HG02981 (cell line): ENCODE measurements around the gene TAGLN2.

Experiments
- ATAC-seq: cut with Tn5 transposase; IDR thresholded peaks from one replicate; pipeline ENCODE4 v1.9.1; 2021; ENCODE audit warnings: mild to moderate bottlenecking, moderate library complexity; ENCODE audit not compliant: unreplicated experiment

Gene TAGLN2

DNA sequence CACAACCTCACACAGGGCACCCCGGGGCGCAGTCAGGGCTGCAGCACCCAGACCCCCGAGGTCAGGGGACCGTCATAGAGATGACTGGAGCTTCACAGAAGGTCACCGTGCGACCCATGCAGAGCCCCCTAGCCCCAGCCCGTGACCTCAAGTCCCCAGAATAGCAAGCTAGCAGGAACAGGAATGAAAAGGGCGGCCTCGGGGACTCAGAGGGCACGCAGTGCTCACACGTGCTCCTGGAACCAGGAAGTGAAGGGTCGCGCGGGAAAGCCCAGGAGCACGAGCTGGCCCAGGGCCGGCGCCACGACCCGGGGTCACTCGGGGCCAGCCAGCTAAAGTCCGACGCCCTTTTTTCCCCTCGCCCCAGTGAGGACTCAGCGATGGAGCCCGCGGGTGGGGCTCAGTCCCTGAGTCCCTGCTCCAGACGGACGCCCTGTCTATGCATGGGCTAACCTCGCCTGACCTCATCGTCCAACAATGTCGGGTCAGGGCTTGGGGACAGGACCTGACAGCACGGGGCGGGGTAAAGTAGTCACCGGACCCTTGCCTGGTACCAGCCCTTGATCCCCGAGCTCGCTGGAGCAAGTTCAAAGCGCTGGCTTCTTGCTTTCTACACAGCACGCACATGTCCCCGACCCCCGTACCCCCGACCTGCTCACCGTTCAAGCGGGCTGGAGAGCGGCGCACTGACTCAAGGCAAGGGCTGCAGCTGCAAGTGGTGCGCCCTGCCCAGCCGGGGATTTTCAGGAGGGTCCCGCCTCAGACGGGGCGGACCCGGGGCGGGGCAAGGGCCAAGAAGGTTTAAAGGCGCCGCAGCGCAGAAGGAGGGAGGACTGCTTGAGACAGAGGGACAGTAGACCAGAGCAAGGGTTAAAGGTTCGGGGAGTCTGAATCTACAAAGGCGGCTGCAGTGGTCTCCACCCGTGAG is at the start of gene TAGLN2:
TAGLN2 (minus strand) TSS at position 717 of the 928 bp plus-strand sequence. CDS start 4,998 bp downstream, outside the sequence.
- ATAC-seq: peak; percentile 50

DNA sequence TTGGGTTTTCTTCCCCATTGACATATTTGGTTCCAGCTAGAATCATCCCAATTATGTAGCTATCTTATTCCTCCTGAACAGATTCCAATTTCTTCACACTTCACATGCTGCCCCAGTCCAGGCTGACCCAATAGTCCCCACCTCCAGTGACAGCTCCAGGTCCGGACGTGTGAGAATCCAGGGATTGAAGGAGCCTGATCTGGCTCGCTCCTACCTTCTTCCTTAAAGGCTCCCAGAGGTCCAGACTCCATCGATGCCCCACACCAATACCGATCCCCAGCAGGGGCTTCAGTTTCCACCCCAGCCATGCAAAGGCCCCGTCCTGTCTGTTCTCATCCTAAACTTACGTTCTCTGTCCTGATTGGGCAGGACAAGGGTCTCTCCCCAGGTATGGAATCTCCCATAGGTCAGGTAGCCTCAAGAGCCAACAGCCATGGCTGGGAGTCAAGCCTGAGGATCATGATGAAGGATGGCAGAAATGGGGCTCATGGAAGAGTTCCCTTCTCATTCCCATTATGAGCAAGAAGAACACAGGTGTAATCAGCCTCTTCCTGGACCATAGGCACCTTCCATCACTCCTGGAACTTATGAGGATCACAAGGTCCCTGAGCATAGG is 49.2 kb upstream of the TAGLN2 start:
- no peak for ATAC-seq

DNA sequence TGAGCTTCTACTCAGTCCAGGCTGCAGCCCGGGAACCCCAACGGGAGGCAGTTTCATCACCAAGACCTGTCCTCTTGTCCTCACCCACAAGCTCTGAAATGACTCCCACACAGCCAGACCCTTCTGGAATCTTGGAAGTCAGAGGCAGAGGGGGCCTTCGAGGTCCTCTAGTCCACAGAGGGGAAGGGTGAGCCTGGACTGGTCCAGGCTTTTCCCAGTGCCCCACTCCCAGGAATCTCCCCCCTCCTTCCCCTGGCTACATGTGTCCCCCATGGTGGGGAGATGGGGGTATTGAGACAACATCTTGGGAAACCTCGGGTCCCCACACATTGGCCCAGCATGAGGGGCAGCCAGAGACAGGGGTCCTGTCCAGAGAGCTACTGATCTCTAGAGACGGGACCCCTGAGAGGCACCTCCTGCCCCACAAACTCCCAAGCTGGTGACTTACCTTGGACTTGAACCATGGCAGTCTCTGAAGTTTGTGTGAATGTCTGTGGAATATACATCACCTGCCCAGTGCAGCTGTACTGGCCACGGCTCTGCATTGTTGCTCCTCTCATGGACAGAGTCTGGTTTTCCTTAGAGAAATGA is 48.1 kb upstream of the TAGLN2 start:
- no peak for ATAC-seq

DNA sequence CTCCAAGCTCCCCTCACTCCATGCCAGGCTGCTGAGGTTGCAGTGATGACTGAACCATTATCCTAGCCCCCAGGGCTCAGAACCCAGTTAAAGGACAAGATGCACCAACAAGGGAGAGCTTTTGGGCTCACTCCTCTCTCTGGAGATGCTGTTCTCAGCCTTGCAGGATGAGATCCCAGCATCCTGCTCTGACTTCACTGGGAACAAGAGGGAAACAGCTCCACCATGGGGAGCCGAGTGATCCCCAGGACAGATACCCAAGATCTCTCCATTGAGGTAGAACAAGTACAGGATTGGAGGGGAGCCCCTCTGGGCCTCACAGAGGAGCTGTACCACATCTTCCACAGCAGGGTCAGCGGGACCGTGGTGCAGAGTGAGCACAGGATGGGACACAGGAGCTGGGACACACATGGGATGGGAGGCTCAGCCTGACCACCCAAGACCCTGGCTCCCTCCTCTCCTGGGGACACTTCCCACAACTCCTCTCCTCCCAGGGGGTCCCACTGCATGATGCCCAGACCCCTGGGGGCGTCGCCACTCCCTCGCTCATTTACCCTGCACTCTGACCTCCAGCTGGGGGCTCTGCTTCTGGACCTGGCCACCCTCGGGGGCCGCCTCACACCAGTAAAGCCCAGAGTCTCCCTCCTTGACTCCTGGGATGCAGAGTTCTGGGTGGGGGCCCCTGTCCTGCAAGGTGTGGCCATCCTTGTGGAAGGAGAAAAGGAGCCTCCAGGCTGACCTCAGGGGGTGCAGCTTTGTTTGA is 47.3 kb upstream of the TAGLN2 start:
- no peak for ATAC-seq

DNA sequence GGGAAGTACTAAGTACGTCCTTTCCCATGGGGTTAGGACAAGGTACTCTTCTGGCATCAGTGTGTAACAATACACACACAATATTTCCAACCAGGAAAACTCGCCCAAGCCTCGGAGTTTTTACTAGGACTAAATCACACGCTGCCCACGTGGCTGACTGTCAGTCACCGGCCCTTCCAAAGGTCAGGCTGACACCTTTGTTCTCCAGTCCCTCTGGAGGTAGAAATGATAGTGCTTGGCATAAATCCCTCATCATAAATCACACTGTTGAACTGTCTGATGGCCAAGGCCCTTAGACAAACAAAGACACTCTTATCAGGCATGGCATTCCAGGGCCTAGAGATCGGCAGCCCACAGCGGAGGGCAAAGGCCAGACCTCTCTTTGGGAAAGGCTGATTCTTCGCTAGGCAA is 45.6 kb upstream of the TAGLN2 start:
- ATAC-seq: no peak

DNA sequence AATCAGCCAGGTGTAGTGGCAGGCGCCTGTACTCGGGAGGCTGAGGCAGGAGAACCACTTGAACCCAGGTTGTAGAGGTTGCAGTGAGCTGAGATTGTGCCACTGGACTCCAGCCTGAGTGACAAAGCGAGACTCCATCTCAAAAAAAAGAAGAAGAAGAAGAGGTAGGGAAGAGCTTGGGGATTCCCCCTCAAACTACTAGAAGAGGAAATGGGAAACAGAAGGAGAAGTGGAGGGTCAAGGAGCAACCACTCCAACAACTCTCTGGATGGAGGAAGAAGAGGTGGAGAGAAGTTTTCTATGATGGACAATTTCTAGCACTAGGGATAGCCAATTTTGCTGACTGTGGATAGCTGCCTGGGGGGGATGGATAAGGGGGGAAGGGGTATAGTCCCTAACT is 43.6 kb upstream of the TAGLN2 start:
- no peak for ATAC-seq

DNA sequence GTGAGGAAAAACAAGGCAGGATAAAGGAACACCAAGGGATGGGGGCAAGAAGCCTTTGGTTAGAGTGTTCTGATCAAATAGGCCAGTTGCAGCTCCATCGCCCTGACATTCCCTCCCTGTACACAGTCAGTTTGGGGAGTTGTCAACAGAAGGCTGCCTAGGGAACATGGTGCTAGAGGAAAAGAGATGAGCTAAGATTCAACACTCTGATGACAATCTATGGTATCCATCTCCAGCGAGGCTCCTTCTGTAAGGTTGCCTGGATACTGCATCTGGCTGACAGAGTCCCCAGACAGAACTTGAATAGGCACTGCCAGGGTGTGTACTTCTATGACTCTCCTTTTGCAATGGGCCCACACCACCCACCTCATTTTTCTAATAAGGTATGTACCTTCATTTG is 40.0 kb upstream of the TAGLN2 start:
- no peak for ATAC-seq

DNA sequence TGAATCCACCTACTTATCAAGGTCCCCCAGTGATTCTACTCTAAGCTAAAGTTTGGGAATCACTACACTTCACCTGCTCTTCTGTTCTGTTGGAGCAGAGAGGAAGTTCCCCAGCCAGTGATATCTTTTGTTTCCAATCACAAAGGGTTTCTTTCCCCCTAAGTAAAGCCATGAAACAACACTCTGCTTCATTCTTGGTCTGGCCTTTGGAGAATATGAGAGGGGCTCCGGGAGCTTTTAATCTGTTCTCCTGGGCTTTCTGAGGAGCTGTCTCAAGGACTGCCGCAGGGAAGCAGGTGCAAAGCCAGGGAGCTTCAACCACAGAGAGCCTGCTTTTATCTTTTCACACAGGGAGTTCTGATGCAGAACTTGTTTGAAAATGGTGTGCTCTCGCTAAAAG is 38.8 kb upstream of the TAGLN2 start:
- ATAC-seq: no peak

DNA sequence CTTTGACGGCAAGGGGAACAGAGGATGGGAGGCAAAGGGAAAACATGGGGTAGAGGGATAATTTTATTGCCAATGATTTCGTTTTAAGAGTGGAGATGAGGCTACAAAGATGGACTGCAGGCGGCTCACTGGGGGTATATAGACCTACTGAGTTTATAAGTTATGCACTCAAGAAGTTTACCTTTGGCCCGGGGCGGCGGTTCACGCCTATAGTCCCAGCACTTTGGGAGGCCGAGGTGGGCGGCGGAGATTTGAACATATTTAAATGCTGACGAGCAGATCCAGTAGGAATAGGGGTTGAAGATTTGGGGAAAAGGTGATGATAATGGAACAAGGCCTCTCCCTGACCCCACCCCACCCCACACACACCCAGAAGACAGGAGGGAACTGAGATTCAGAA is 36.9 kb upstream of the TAGLN2 start:
- no peak for ATAC-seq

DNA sequence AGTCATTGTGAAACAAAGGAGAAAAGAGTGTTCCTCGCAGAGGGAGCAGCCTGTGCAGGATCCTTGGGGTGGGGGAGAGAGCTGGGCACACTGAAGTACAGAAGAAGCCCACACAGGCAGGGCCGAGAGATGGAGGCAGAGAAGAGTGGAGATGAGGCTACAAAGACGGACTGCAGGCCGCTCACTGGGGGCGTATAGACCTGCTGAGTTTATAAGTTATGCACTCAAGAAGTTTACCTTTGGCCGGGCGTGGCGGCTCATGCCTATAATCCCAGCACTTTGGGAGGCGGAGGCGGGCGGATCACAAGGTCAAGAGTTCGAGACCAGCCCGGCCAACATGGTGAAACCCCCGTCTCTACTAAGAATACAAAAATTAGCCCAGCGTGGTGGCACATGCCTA is 36.3 kb upstream of the TAGLN2 start:
- no peak for ATAC-seq

DNA sequence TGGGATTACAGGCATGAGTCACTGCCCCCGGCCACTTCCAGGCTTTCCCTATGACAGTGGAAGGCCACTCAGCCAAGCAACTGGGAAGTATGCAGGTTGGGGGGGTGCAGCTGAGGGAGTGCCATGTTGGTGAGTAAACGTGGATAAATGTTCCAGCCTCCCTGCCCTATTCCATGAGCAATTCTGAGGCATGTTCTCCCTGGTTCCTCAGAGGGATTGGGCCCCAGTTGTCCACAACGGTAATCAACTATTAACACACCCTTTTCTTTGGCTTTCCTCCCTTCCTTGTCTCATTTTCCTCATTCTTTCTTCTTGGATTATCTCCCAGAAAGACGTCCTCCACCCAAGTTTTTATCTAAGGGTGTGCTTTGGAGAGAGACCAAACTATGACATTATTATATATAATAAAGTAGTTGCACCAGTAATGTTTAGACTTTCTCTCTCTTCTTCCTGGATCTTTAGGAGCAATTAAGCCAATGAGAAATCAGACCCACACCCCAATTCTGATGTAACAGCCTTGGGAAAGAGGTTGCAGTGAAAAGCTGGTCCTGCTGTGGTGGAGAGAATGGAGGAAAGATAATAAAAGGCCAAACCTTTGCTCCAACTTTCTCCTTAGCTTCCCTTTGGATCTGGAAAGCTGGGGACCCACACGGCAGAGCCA is 35.5 kb upstream of the TAGLN2 start:
- ATAC-seq: no peak

DNA sequence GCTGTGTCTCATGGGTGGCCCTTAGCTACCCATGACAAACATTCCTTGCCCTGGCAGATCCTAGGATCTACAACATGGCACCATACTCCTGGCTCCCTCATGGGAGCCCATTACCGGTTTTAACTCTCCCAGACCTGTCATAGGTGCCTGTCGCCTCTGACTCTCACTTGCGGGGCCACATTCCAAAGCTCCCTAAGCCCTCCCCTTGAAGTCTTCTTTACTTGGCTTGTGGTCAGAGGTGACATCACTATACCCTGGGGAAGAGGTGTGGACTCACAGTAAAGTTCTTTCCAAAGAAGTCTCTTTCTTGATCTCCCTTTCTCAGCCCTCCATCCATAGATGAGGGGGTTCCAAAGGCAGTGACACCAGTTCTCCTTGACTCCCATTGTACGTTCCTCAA is 34.1 kb upstream of the TAGLN2 start:
- no peak for ATAC-seq

DNA sequence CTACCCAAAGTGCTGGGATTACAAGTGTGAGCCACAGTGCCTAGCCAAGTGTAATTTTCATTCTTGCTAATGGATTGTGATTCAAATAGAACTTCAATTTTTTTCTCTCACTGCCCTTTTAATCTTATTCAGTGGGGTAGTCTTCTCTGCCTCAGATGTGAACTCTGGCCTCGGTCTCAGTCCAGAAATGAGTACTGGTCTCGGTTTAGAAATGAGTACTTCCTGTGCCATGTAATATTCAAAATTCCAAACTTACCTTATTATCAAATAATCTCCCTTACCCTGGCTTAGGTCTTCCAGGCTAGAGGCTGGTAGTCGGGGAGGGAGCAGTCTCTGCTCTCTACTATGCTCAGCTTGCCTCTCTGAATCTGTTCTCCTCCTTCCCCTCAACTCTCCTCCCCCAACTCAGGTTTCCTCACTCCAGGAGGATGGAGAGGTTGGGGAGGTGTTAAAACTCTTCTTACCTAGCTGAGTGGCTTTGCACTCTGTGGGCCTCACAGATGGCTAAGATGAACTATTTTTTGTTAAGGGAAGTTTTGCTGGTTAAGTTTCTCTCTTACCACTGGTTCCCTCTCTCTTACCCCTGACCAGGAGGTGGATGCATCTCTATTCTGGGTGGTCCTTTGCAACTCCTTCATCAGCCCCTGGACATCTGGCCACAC is 33.5 kb upstream of the TAGLN2 start:
- ATAC-seq: no peak

DNA sequence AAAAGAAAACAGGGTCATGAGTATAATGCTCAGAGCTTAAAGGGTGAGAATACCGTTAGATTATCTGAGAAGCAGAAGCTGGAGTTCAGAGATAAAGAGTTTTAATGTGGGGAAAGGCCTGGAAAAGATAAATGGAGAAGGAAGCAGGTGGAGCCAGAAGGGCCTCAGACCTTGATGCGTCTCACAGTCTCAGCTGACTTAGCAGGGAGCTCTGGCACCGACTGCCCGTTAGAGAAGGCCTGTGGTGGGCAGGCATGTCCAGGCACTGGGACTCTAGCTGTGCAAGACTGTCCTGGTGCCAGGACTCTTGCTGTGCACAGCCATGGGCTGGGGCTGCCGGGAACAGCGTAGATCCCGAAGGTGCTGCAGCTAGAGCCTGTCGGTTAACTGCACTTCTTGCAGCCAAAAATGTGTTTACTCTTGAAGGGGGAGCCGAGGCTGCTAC is 32.5 kb upstream of the TAGLN2 start:
- ATAC-seq: no peak

DNA sequence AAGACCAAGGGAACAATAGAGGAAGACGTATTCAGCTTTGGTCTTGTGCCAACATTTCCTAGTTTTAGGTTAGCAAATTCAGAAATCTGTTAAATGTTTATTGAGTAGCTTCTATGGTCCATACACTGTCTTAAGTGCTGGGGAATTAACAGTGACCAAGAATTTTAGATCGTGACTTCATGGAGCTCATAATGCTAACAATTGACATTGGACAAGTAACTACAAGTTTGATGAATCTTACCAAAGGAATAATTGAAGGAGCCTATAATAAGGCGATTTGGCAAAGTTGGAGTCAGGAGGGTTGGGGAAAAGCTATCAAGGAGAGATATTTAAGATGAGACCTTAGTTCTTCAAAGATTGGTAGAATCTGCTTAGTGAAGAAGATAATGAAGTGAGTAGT is 30.1 kb upstream of the TAGLN2 start:
- no peak for ATAC-seq

DNA sequence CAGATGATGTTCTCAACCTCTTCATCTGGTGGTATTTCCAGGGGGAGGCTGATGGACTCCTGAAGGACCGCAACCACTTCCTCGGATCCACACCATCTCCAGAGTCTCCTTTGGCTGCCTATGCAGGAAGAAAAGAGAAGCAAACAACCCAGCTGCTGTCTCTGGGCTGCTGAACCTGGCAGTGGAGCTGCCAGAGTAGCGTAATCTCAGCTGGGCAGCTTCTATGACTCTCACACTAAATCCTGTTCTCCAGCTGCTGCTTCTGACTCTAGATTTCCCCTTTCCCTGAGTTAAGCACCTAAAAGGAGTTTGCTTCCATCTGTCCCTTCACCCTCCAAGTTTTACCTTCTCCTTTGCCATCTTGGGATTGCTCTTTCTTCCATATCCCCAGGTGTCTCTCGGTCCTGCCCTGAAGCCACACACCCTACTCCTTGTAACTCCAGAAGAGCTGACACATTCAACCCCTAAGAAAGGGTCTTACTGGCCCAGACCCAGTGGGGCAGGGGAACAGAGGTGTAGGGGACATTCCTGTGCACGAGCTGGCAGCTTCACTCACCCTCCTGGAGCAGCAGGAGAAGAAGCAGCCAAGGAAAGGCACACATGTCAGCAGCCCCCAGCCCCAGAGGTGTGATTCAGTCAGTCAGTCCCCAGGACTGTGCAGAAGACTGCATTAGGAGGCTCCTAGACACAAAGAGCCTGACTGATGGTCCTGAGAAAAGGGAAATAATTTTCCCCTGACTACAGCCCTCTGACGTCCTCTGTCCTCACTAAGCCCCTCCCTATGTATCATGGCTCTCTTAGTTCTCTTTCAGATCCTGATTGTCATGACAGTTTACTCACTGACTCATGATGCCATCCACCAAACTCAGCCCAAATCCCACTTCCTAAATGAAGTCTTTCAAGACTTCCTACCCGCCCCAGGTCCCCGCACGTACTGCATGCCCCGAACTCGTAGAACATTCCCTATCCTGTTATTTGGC is 28.5 kb upstream of the TAGLN2 start, which contains the start of gene SLAMF9:
SLAMF9 (minus strand) TSS at position 702 of the 980 bp plus-strand sequence; CDS start at position 602, 100 bp downstream.
- ATAC-seq: no peak

DNA sequence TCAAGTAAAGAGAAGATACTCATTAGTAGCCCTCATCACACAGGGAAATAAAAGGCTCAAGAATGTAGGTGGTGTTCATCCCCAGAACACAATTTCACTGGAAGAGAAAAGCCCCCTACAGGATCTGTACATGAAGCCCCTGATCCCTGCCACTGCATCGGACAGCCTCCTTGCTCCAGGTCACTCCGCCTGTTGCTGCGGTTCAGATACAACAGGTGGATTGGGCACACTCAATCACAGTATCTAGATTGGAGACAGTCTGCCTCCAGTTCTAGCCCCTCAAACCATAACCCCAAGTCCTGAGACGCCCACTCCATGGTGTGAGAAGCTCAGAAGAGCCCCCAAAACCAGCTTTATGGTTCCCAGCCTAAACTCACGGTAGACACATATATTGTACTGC is 27.6 kb upstream of the TAGLN2 start:
- ATAC-seq: no peak

DNA sequence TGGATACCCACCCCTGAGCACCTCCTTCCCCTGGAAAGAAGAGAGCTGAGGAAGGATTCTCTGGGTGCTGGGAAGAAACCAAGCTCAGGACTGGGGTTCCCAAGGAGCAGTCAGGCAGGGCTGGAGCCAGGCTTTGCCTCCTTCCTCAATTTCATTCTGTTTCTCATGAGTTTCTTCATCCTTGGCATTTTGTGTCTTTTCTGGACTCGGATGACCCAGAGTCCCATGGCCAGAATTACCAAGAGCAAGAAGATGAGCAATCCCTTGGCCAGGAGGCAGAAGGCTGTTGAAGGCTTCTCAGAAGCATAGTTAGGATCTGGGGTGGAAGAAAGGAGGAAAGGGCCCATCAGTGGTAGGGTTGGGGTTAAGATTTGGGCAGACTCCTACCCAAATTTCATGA is 26.2 kb upstream of the TAGLN2 start:
- ATAC-seq: no peak

DNA sequence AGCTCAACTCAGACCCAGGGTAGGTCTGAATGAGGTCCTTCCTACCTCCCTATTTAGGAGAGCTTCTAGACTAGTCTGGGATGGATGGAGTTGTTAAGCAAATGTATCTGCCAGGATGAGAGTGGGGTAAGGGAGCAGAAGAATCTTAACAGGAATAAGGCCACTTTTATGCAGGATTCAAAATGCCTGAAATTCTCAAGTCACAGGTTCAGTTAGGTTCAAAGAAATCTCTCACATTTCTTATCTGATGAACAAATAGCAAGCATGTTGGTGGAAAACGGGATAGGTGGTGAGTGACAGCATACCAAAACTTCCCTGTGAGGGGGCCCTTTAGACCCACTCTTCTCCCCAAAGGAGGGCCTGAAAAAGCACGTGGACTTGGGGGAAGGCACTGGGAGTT is 25.7 kb upstream of the TAGLN2 start:
- no peak for ATAC-seq
